IPS-11a (cell line): Measurements from ENCODE around the gene USP13.
"Not testable (repeated sequence)": the region's sequence is repeated elsewhere in the genome, so short reads cannot be mapped to it uniquely, and the experiment has no call there.

ENCODE experiments used
- H3K4me3 ChIP-seq: one replicate; pipeline ENCODE4 v1.5.1; 2013; ENCODE audit warnings: low read depth, low read length, control low read depth

USP13 gene

GRCh38 chr3:179652447-179653095, at the start of gene USP13:
TSS of gene USP13 (plus strand) at chr3:179653040. CDS start at chr3:179653226, 186 bp downstream.
- peak within 1 kb of the TSS; percentile 91 for H3K4me3 ChIP-seq

- peak overlapping the region; percentile 99 for H3K4me3 ChIP-seq
These were observed 49.5 kb upstream of the USP13 start for GRCh38 chr3:179603321-179603720.

- peak overlapping the region; percentile 99 for H3K4me3 ChIP-seq
These were observed 49.0 kb upstream of the USP13 start for GRCh38 chr3:179603831-179604230.

- H3K4me3 ChIP-seq = peak within 1 kb of the TSS; percentile 99
These were observed 48.3 kb upstream of the USP13 start, which contains the start of the genes MRPL47 and NDUFB5 for GRCh38 chr3:179604321-179605078. TSS of gene MRPL47 (minus strand) at chr3:179604638. CDS start at chr3:179604624, 14 bp downstream. TSS of gene NDUFB5 (plus strand) at chr3:179604794. CDS start at chr3:179604816, 22 bp downstream.

GRCh38 chr3:179606534-179607085, 46.2 kb upstream of the USP13 start:
- no peak overlapping the region for H3K4me3 ChIP-seq

GRCh38 chr3:179608931-179609720, 43.7 kb upstream of the USP13 start:
- H3K4me3 ChIP-seq = no peak overlapping the region

- no peak overlapping the region for H3K4me3 ChIP-seq
These were observed 42.8 kb upstream of the USP13 start for GRCh38 chr3:179610066-179610465.

- no peak overlapping the region for H3K4me3 ChIP-seq
These were observed 39.0 kb upstream of the USP13 start for GRCh38 chr3:179613807-179614206.

GRCh38 chr3:179615458-179616173, 37.2 kb upstream of the USP13 start:
- H3K4me3 ChIP-seq = no peak overlapping the region

GRCh38 chr3:179622023-179622422, 30.8 kb upstream of the USP13 start:
- no peak overlapping the region for H3K4me3 ChIP-seq

GRCh38 chr3:179624451-179624850, 28.4 kb upstream of the USP13 start:
- H3K4me3 ChIP-seq = no peak overlapping the region

- H3K4me3 ChIP-seq = no peak overlapping the region
These were observed 21.9 kb upstream of the USP13 start for GRCh38 chr3:179630753-179631451.

GRCh38 chr3:179640469-179640868, 12.4 kb upstream of the USP13 start:
- H3K4me3 ChIP-seq = no peak overlapping the region

GRCh38 chr3:179642871-179643270, 10.0 kb upstream of the USP13 start:
- no peak overlapping the region for H3K4me3 ChIP-seq

GRCh38 chr3:179643837-179644236, 9.0 kb upstream of the USP13 start:
- H3K4me3 ChIP-seq = not testable (repeated sequence)

GRCh38 chr3:179646177-179646576, 6.7 kb upstream of the USP13 start:
- no peak overlapping the region for H3K4me3 ChIP-seq

GRCh38 chr3:179651687-179652446, 973 bp upstream of the USP13 start:
- H3K4me3 ChIP-seq = peak overlapping the region; percentile 91

GRCh38 chr3:179653096-179653797, 407 bp downstream of the USP13 start:
- peak overlapping the region; percentile 91 for H3K4me3 ChIP-seq
